ENCODE results near the gene HIPK2. TPM values are rescaled to one million over a fixed set of nuclear protein-coding genes. Genes with fewer than 3 reads are reported as not detected.

The HIPK2 gene
- total RNA-seq, 2 experiments from 2014 or later = 6.2 to 7.9 TPM

DNA sequence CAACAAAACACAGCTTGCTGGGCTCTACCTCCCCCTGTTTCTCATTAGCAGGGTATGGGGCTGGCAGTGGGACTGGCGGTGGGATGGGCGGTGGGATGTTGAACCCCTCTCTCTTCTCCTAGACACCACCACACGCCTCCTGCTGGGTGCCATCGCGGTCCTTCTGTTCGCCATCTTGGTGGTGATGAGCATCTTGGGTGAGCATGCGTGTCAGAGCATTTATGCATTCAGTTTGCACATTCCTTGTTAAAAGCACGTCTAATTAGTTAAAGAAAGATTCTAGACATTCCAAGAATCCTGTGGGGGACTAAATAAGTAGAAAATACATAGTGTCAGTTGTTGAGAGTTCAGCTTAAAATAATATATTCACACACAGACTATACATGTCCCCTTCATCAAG, 241.6 kb downstream of the HIPK2 start:
- no peaks in the 10 kb centered on the region for H4K20me1 ChIP-seq (ENCODE audit: insufficient read depth, low read length)
- H3K36me3 ChIP-seq (ENCODE audit: insufficient read depth, low read length) = no peaks in the 10 kb centered on the region
- no peak overlapping the region for H3K27ac ChIP-seq (ENCODE audit: low read depth, low read length, poor library complexity, severe bottlenecking)
- no peak overlapping the region for H2AFZ ChIP-seq (ENCODE audit: low read length)
- H3K9me3 ChIP-seq (ENCODE audit: low read length) = no peaks in the 10 kb centered on the region
- intact Hi-C loops (cut with micrococcal nuclease; ENCODE audit: unreplicated experiment) = no loop called here
- TF ChIP-seq CTCF (conservative IDR thresholded peaks at IDR 0.05; ENCODE audit: low read length) = no peak
- TF ChIP-seq EZH2phosphoT487 (IDR thresholded peaks at IDR 0.05; ENCODE audit: borderline replicate concordance, low read depth, low read length) = no peak
- H3K4me1 ChIP-seq (ENCODE audit: insufficient read depth, low read length, poor library complexity, severe bottlenecking) = no peaks in the 10 kb centered on the region
- ChIA-PET POLR2A (no interaction called here), CTCF (ENCODE audit: unreplicated experiment) (no interaction called here)
- DNase-seq (ENCODE audit: low spot score) = no peak
- no TSS peak for BruUV-seq (replicated peaks)
- no peak overlapping the region for H3K4me3 ChIP-seq (ENCODE audit: low read depth, low read length, poor library complexity, severe bottlenecking)
- H3K9me2 ChIP-seq (ENCODE audit: insufficient read depth, low read length) = no peaks in the 10 kb centered on the region
- H3K4me2 ChIP-seq (ENCODE audit: low read length) = no peak overlapping the region
- H3K79me2 ChIP-seq (ENCODE audit: insufficient read depth, low read depth, low read length) = no peaks in the 10 kb centered on the region

DNA sequence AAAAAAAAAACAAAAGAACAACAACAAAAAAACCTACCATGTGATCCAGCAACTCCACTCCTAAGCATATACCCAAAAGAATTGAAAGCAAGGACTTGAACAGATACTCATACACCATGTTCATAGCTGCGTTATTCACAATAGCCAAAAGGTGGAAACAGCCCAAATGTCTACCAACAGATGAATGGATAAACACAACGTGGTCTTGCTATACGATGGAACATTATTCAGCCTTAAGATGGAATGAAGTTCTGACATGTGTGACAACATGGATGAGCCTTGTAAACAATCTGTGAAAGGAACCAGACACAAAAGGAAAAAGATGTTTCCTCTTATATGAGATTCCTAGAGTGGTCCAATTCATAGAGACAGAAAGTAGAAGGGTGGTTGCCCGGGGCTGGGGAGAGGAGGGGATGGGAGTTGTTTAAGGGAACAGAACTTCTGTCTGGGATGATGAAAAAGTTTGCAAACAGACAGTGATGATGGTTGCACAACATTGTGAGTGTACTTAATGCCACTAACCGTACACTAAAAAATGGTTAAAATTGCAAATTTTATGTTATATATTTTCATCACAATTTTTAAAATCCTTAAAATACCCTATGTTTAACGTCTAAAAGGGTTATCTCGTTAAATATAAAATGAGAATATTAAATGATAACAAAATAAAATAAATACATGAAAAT, 242.7 kb downstream of the HIPK2 start:
- no peaks in the 10 kb centered on the region for H3K4me1 ChIP-seq (ENCODE audit: insufficient read depth, low read length, poor library complexity, severe bottlenecking)
- no TSS peak for BruUV-seq (replicated peaks)

More for the DNA sequence above, 242.7 kb downstream of the HIPK2 start:
- intact Hi-C loops (cut with micrococcal nuclease; ENCODE audit: unreplicated experiment) = no loop called here
- Histone ChIP-seq H3K27ac (ENCODE audit: low read depth, low read length, poor library complexity, severe bottlenecking) (no peak overlapping the region), H3K9me2 (ENCODE audit: insufficient read depth, low read length) (no peaks in the 10 kb centered on the region), H3K4me2 (ENCODE audit: low read length) (no peak overlapping the region), H3K36me3 (ENCODE audit: insufficient read depth, low read length) (no peaks in the 10 kb centered on the region), H3K9me3 (ENCODE audit: low read length) (no peaks in the 10 kb centered on the region), H2AFZ (ENCODE audit: low read length) (no peak overlapping the region), H3K79me2 (ENCODE audit: insufficient read depth, low read depth, low read length) (no peaks in the 10 kb centered on the region), H4K20me1 (ENCODE audit: insufficient read depth, low read length) (no peaks in the 10 kb centered on the region), H3K4me3 (ENCODE audit: low read depth, low read length, poor library complexity, severe bottlenecking) (no peak overlapping the region)
- CTCF ChIA-PET (ENCODE audit: unreplicated experiment) = no interaction called here
- no peak for DNase-seq (ENCODE audit: low spot score)
- TF ChIP-seq EZH2phosphoT487 (IDR thresholded peaks at IDR 0.05; ENCODE audit: borderline replicate concordance, low read depth, low read length) = no peak
- TF ChIP-seq CTCF (conservative IDR thresholded peaks at IDR 0.05; ENCODE audit: low read length) = no peak
- POLR2A ChIA-PET = no interaction called here
